B cell (primary cell): Measurements from ENCODE around the gene MAP3K20.

ENCODE experiments used
- CTCF ChIP-seq: fragments of 200-600 bp; IDR thresholded peaks from one replicate; pipeline ENCODE4 v1.8.0; 2022; ENCODE audit warnings: antibody characterized with exemption, mild to moderate bottlenecking
- EZH2 ChIP-seq: IDR thresholded peaks from 2 replicates; pipeline ENCODE4 v1.6.1; 2012; ENCODE audit warnings: borderline replicate concordance, low read depth, mild to moderate bottlenecking, moderate library complexity, low read length; ENCODE audit not compliant: insufficient read depth, poor library complexity, severe bottlenecking

- TF ChIP-seq CTCF (no peak), EZH2 (no peak)
These were observed 18.8 kb upstream of the MAP3K20 start for GRCh38 chr2:173056705-173057364.
